HL-60 (cell line): ENCODE data around the gene APMAP.

Experiments used
- TF ChIP-seq, protein P1 (sequence below): IDR thresholded peaks from 2 replicates; pipeline ENCODE4 v1.6.1; 2012; ENCODE audit warnings: low read depth; ENCODE audit not compliant: insufficient replicate concordance
- TF ChIP-seq, protein P2 (sequence below): IDR thresholded peaks from one replicate; pipeline ENCODE4 v1.5.1; 2011; ENCODE audit warnings: low read length, control low read depth, inconsistent platforms; ENCODE audit not compliant: insufficient read depth

GRCh38 chr20:24989162-24989561 lies 3.4 kb downstream of the APMAP start:
- TF ChIP-seq, protein P1, sequence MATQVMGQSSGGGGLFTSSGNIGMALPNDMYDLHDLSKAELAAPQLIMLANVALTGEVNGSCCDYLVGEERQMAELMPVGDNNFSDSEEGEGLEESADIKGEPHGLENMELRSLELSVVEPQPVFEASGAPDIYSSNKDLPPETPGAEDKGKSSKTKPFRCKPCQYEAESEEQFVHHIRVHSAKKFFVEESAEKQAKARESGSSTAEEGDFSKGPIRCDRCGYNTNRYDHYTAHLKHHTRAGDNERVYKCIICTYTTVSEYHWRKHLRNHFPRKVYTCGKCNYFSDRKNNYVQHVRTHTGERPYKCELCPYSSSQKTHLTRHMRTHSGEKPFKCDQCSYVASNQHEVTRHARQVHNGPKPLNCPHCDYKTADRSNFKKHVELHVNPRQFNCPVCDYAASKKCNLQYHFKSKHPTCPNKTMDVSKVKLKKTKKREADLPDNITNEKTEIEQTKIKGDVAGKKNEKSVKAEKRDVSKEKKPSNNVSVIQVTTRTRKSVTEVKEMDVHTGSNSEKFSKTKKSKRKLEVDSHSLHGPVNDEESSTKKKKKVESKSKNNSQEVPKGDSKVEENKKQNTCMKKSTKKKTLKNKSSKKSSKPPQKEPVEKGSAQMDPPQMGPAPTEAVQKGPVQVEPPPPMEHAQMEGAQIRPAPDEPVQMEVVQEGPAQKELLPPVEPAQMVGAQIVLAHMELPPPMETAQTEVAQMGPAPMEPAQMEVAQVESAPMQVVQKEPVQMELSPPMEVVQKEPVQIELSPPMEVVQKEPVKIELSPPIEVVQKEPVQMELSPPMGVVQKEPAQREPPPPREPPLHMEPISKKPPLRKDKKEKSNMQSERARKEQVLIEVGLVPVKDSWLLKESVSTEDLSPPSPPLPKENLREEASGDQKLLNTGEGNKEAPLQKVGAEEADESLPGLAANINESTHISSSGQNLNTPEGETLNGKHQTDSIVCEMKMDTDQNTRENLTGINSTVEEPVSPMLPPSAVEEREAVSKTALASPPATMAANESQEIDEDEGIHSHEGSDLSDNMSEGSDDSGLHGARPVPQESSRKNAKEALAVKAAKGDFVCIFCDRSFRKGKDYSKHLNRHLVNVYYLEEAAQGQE: no peak
- TF ChIP-seq, protein P2, sequence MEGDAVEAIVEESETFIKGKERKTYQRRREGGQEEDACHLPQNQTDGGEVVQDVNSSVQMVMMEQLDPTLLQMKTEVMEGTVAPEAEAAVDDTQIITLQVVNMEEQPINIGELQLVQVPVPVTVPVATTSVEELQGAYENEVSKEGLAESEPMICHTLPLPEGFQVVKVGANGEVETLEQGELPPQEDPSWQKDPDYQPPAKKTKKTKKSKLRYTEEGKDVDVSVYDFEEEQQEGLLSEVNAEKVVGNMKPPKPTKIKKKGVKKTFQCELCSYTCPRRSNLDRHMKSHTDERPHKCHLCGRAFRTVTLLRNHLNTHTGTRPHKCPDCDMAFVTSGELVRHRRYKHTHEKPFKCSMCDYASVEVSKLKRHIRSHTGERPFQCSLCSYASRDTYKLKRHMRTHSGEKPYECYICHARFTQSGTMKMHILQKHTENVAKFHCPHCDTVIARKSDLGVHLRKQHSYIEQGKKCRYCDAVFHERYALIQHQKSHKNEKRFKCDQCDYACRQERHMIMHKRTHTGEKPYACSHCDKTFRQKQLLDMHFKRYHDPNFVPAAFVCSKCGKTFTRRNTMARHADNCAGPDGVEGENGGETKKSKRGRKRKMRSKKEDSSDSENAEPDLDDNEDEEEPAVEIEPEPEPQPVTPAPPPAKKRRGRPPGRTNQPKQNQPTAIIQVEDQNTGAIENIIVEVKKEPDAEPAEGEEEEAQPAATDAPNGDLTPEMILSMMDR: no peak
